ENCODE measurements around the gene RPH3AL.

DNA sequence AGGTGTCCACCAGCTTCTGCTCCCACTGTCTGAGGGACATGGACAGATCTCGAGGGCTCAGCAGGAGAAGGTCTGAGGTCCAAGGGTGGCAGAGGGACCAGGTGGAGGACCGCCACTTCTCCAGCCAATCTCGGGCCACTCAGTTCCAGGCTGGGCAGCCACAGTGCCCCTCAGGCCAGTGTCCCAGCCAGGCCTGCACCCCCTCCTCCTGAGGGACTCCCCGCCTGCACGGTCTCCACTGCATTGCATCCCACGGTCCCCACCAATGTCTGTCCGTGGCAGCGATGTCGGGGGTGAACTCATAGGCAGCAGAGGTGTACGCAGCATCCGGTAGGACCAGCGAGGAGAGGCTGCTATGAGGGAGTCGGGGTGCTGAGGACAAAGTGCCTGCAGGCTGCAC lies 107.0 kb downstream of the RPH3AL start:
- no peak for TF ChIP-seq POLR2A (IDR thresholded peaks at IDR 0.05)
- TF ChIP-seq, protein P1, sequence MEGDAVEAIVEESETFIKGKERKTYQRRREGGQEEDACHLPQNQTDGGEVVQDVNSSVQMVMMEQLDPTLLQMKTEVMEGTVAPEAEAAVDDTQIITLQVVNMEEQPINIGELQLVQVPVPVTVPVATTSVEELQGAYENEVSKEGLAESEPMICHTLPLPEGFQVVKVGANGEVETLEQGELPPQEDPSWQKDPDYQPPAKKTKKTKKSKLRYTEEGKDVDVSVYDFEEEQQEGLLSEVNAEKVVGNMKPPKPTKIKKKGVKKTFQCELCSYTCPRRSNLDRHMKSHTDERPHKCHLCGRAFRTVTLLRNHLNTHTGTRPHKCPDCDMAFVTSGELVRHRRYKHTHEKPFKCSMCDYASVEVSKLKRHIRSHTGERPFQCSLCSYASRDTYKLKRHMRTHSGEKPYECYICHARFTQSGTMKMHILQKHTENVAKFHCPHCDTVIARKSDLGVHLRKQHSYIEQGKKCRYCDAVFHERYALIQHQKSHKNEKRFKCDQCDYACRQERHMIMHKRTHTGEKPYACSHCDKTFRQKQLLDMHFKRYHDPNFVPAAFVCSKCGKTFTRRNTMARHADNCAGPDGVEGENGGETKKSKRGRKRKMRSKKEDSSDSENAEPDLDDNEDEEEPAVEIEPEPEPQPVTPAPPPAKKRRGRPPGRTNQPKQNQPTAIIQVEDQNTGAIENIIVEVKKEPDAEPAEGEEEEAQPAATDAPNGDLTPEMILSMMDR (IDR thresholded peaks at IDR 0.05), result no peak
- TF ChIP-seq EP300 (IDR thresholded peaks at IDR 0.05), result no peak

All from tibial nerve (tissue), 4 donors.